Heart left ventricle (tissue), 13 donors: ENCODE measurements around the gene SEMA4D.

Experiments
- CTCF ChIP-seq, 12 donors: fragments of 200-600 bp; sonication (generic) in 4 of 12; IDR thresholded peaks; one replicate each; pipeline versions ENCODE4 v1.5.0 to v1.8.0; 2018 to 2022; ENCODE audit warnings: antibody characterized with exemption in 12 of 12, mild to moderate bottlenecking in 5 of 12
- POLR2A ChIP-seq, 2 donors: fragments of 450-650 bp; IDR thresholded peaks; one replicate each; pipeline ENCODE4 v1.6.1; 2017; ENCODE audit warnings: antibody characterized with exemption in 2 of 2, mild to moderate bottlenecking in 2 of 2, moderate library complexity in 2 of 2
- donor health status: ischemic (EF 13 %, LVEDD 7.1; RV severe dilation, severe dysfunction).
- donor health status: DM: no; HTN: yes; CAD: no.
- donor health status: DM: no; HTN: no; CAD: no.
- donor health status: ischemic (EF 25% LVEDD 6.9; RV normal size, moderate dysfunction).
- donor health status: ischemic (EF 25% LVEDD 5.7; RV mildly dilated, moderate dysfunction).
- donor health status: ischemic (EF 35%, LVEDD 5.7; RV mildly dilated, moderate dysfunction).
- donor health status: nonischemic (EF 11% LVEDD 7.7; RV severe dilation, severe dysfunction).
- donor health status: DM: yes; HTN: yes; CAD: no.
- donor health status: PGD.
- donor health status: ischemic (EF 29% LVEDD 5.4; RV normal size, mild dysfunction).
- donor health status: nonischemic (EF 23%, LVEDD 6.1; RV moderate dilation, normal function).

GRCh38 chr9:89317282-89317681 is 180.6 kb downstream of the SEMA4D start:
- TF ChIP-seq CTCF (IDR thresholded peaks at IDR 0.05) (no peak), POLR2A (IDR thresholded peaks at IDR 0.05) (no peak)
